NT2/D1 (cell line): Measurements from ENCODE around the gene NTPCR.

ENCODE experiments used
- DNase-seq: peaks from one replicate; pipeline ENCODE4 v3.0.0-alpha.2; 2011; ENCODE audit warnings: low read depth, low spot score
- H3K27me3 ChIP-seq: 2 replicates; pipeline ENCODE4 v1.6.0; 2011; ENCODE audit warnings: mild to moderate bottlenecking; ENCODE audit not compliant: insufficient read length, insufficient read depth
- H3K36me3 ChIP-seq: 2 replicates; pipeline ENCODE4 v1.6.1; 2011; ENCODE audit warnings: mild to moderate bottlenecking, low read length, mixed read lengths; ENCODE audit not compliant: insufficient read depth, insufficient read length
- H3K4me1 ChIP-seq: 2 replicates; pipeline ENCODE4 v1.5.1; 2011; ENCODE audit not compliant: insufficient read depth, insufficient read length
- H3K4me3 ChIP-seq: 2 replicates; pipeline ENCODE4 v1.5.1; 2011; ENCODE audit warnings: low read depth; ENCODE audit not compliant: insufficient read length
- H3K9ac ChIP-seq: 2 replicates; pipeline ENCODE4 v1.6.0; 2011; ENCODE audit warnings: low read depth; ENCODE audit not compliant: insufficient read length
- H3K9me3 ChIP-seq: 2 replicates; pipeline ENCODE4 v1.5.1; 2011; ENCODE audit warnings: mild to moderate bottlenecking, low read length; ENCODE audit not compliant: insufficient read depth
- SUZ12 ChIP-seq: IDR thresholded peaks from 2 replicates; pipeline ENCODE4 v1.6.1; 2011; ENCODE audit not compliant: insufficient read length, insufficient read depth; ENCODE audit errors: extremely low read depth
- YY1 ChIP-seq: IDR thresholded peaks from 2 replicates; pipeline ENCODE4 v1.6.1; 2011; ENCODE audit not compliant: insufficient read length, insufficient read depth
- ZNF274 ChIP-seq: IDR thresholded peaks from 2 replicates; pipeline ENCODE4 v1.6.1; 2011; ENCODE audit warnings: mild to moderate bottlenecking, low read depth, low read length

Gene NTPCR

GRCh38 chr1:232942413-232943294 is 7.8 kb upstream of the NTPCR start:
- no peak overlapping the region for H3K4me3 ChIP-seq
- H3K27me3 ChIP-seq, result no peaks in the 10 kb centered on the region
- no peak for TF ChIP-seq SUZ12
- no peak for TF ChIP-seq ZNF274
- no peak for TF ChIP-seq YY1
- H3K9me3 ChIP-seq, result no peaks in the 10 kb centered on the region
- H3K36me3 ChIP-seq, result no peaks in the 10 kb centered on the region
- no peaks in the 10 kb centered on the region for H3K4me1 ChIP-seq
- DNase-seq, result no peak
- H3K9ac ChIP-seq, result no peak overlapping the region

GRCh38 chr1:232943679-232944252 is 6.6 kb upstream of the NTPCR start:
- Histone ChIP-seq H3K4me3 (no peak overlapping the region), H3K27me3 (no peaks in the 10 kb centered on the region), H3K36me3 (no peaks in the 10 kb centered on the region), H3K9ac (no peak overlapping the region), H3K4me1 (no peaks in the 10 kb centered on the region), H3K9me3 (no peaks in the 10 kb centered on the region)
- TF ChIP-seq ZNF274 (no peak), YY1 (no peak), SUZ12 (no peak)
- no peak for DNase-seq

GRCh38 chr1:232944347-232944746 is 6.1 kb upstream of the NTPCR start:
- Histone ChIP-seq H3K4me3 (no peak overlapping the region), H3K27me3 (no peaks in the 10 kb centered on the region), H3K36me3 (no peaks in the 10 kb centered on the region), H3K9me3 (no peaks in the 10 kb centered on the region), H3K4me1 (no peaks in the 10 kb centered on the region), H3K9ac (no peak overlapping the region)
- TF ChIP-seq ZNF274 (no peak), SUZ12 (no peak), YY1 (no peak)
- no peak for DNase-seq

GRCh38 chr1:232949636-232950196 is 695 bp upstream of the NTPCR start:
- H3K27me3 ChIP-seq, result no peaks in the 10 kb centered on the region
- peak overlapping the region; percentile 82 for H3K9ac ChIP-seq
- no peaks in the 10 kb centered on the region for H3K4me1 ChIP-seq
- no peak for TF ChIP-seq ZNF274
- TF ChIP-seq YY1, result no peak
- TF ChIP-seq SUZ12, result no peak
- peak overlapping the region; percentile 71 for H3K4me3 ChIP-seq
- no peaks in the 10 kb centered on the region for H3K9me3 ChIP-seq
- DNase-seq, result no peak
- no peaks in the 10 kb centered on the region for H3K36me3 ChIP-seq

GRCh38 chr1:232951180-232951579 is 769 bp downstream of the NTPCR start:
- TF ChIP-seq SUZ12 (no peak), YY1 (no peak), ZNF274 (no peak)
- Histone ChIP-seq H3K36me3 (peaks cover 3% of the 10 kb centered on the region), H3K4me3 (peak overlapping the region; percentile 71), H3K4me1 (no peaks in the 10 kb centered on the region), H3K9ac (peak overlapping the region; percentile 76), H3K9me3 (no peaks in the 10 kb centered on the region), H3K27me3 (no peaks in the 10 kb centered on the region)
- peak; percentile 27 for DNase-seq

GRCh38 chr1:232951605-232952004 is 1.2 kb downstream of the NTPCR start:
- no peak for TF ChIP-seq YY1
- no peak for TF ChIP-seq SUZ12
- no peak for TF ChIP-seq ZNF274
- H3K36me3 ChIP-seq, result peaks cover 8% of the 10 kb centered on the region
- H3K9me3 ChIP-seq, result no peaks in the 10 kb centered on the region
- H3K27me3 ChIP-seq, result no peaks in the 10 kb centered on the region
- H3K4me1 ChIP-seq, result no peaks in the 10 kb centered on the region
- H3K9ac ChIP-seq, result no peak overlapping the region
- no peak for DNase-seq
- H3K4me3 ChIP-seq, result peak overlapping the region; percentile 71

GRCh38 chr1:232952514-232953499 is 2.4 kb downstream of the NTPCR start:
- Histone ChIP-seq H3K36me3 (peaks cover 14% of the 10 kb centered on the region), H3K27me3 (no peaks in the 10 kb centered on the region), H3K4me3 (no peak overlapping the region), H3K9ac (no peak overlapping the region), H3K9me3 (peaks cover 7% of the 10 kb centered on the region), H3K4me1 (no peaks in the 10 kb centered on the region)
- peak; percentile 77 for DNase-seq
- no peak for TF ChIP-seq YY1
- TF ChIP-seq SUZ12, result no peak
- no peak for TF ChIP-seq ZNF274
